HCT116 (cell line): ENCODE data around the gene RAVER2. TPM values are rescaled to one million over a fixed set of nuclear protein-coding genes. Genes with fewer than 3 reads are reported as not detected.
"Not testable (repeated sequence)": the region's sequence is repeated elsewhere in the genome, so short reads cannot be mapped to it uniquely, and the experiment has no call there.

Source experiments
- ATAC-seq: fragments of 200-7000 bp; cut with Tn5 transposase; 2 replicates; pipeline ENCODE4 v1.9.1; 2020; ENCODE audit warnings: mild to moderate bottlenecking, moderate library complexity
- BruUV-seq: library from RNA; stranded (reverse); fragments of 400-500 nt; replicated peaks from 2 replicates; lab custom pipeline; 2021; lab: Mats Ljungman, UMichigan
- CTCF ChIA-PET: fragments of 300-600 bp; sonication (Branson Sonifier 250); formaldehyde crosslinking; loops from one replicate; lab custom pipeline; 2021; ENCODE audit warnings: antibody characterized with exemption; lab: Charles Lee
- POLR2A ChIA-PET: fragments of 300-600, 350-600 bp; sonication (Branson Sonifier 250); formaldehyde crosslinking; loops from one replicate; lab custom pipeline; 2021; ENCODE audit warnings: antibody characterized with exemption; lab: Charles Lee
- RAD21 ChIA-PET, 2 experiments: fragments of 300-600 bp; sonication (Branson Sonifier 250); formaldehyde crosslinking; loops; one replicate each; lab custom pipeline; 2023; ENCODE audit warnings: low total read pairs in 2 of 2; ENCODE audit not compliant: uncharacterized antibody in 2 of 2, unreplicated experiment in 2 of 2, low non-redundant PET in 1 of 2; lab: Charles Lee
- DNase-seq: peaks from one replicate; pipeline ENCODE4 v3.0.0-alpha.2; 2010; ENCODE audit warnings: low read depth, low spot score
- H2AFZ ChIP-seq: fragments of 200-600 bp; shearing (Covaris generic), sonication (generic); 2 replicates; pipeline ENCODE4 v1.6.1; 2017; ENCODE audit warnings: low read depth, mixed run types, mixed read lengths, antibody characterized with exemption, low read length; ENCODE audit not compliant: poor library complexity, severe bottlenecking
- H3K27ac ChIP-seq: 2 replicates; pipeline ENCODE4 v1.5.1; 2012; ENCODE audit warnings: low read depth, low read length
- H3K27me3 ChIP-seq: fragments of 200-600 bp; sonication (generic); 2 replicates; pipeline ENCODE4 v1.6.1; 2016; ENCODE audit warnings: mixed run types, low read length, mixed read lengths; ENCODE audit not compliant: insufficient read depth
- H3K36me3 ChIP-seq, 2 experiments: fragments of 200-500 bp in 1 of 2; fragments of 200-600 bp in 1 of 2; sonication (Bioruptor generic) in 1 of 2; sonication (generic) in 1 of 2; 2 replicates each; pipeline versions ENCODE4 v1.5.1 to v1.6.1; 2014 to 2016; ENCODE audit warnings: low read length in 2 of 2, inconsistent platforms in 1 of 2, mixed read lengths in 1 of 2, mixed run types in 1 of 2; ENCODE audit not compliant: insufficient read depth in 2 of 2, control insufficient read depth in 1 of 2
- H3K4me1 ChIP-seq, 2 experiments: fragments of 200-600 bp in 1 of 2; sonication (generic) in 1 of 2; 2 replicates each; pipeline versions ENCODE4 v1.5.1 to v1.6.1; 2012 to 2017; ENCODE audit warnings: low read length in 2 of 2, inconsistent platforms in 1 of 2, mild to moderate bottlenecking in 1 of 2, mixed read lengths in 1 of 2, mixed run types in 1 of 2, moderate library complexity in 1 of 2; ENCODE audit not compliant: insufficient read depth in 2 of 2, control insufficient read depth in 1 of 2
- H3K4me2 ChIP-seq: fragments of 200-600 bp; sonication (generic); 2 replicates; pipeline ENCODE4 v1.6.1; 2017; ENCODE audit warnings: mixed run types, low read length, mixed read lengths
- H3K4me3 ChIP-seq, 2 experiments: fragments of 200-600 bp in 1 of 2; sonication (generic) in 1 of 2; replicated peaks in 1 of 2; 2 replicates each; pipeline ENCODE4 v1.5.1; 2011 to 2016; ENCODE audit warnings: low read length in 2 of 2, control low read depth in 1 of 2, low read depth in 1 of 2, mild to moderate bottlenecking in 1 of 2, mixed read lengths in 1 of 2, mixed run types in 1 of 2
- H3K79me2 ChIP-seq: fragments of 200-600 bp; sonication (generic); 2 replicates; pipeline ENCODE4 v1.6.1; 2017; ENCODE audit warnings: mild to moderate bottlenecking, mixed run types, low read length, moderate library complexity, mixed read lengths; ENCODE audit not compliant: insufficient read depth
- H3K9ac ChIP-seq: fragments of 200-600 bp; sonication (generic); 2 replicates; pipeline ENCODE4 v1.6.1; 2016; ENCODE audit warnings: low read length, mixed read lengths
- H3K9me2 ChIP-seq: fragments of 200-600 bp; sonication (generic), shearing (Covaris generic); 2 replicates; pipeline ENCODE4 v1.6.1; 2017; ENCODE audit warnings: mixed run types, mild to moderate bottlenecking, moderate library complexity; ENCODE audit not compliant: insufficient read depth
- H3K9me3 ChIP-seq, 2 experiments: fragments of 200-500 bp in 1 of 2; fragments of 200-600 bp in 1 of 2; sonication (Bioruptor generic) in 1 of 2; sonication (generic) in 1 of 2; 2 replicates each; pipeline ENCODE4 v1.6.1; 2014 to 2017; ENCODE audit warnings: low read length in 2 of 2, mixed read lengths in 2 of 2, inconsistent platforms in 1 of 2, low read depth in 1 of 2, mild to moderate bottlenecking in 1 of 2, mixed run types in 1 of 2, moderate library complexity in 1 of 2; ENCODE audit not compliant: control insufficient read depth in 1 of 2, insufficient read depth in 1 of 2
- H4K20me1 ChIP-seq: fragments of 200-600 bp; sonication (generic), shearing (Covaris generic); 2 replicates; pipeline ENCODE4 v1.6.1; 2017; ENCODE audit warnings: mixed run types, mild to moderate bottlenecking, moderate library complexity; ENCODE audit not compliant: insufficient read depth
- CBX3 ChIP-seq: IDR thresholded peaks from 2 replicates; pipeline ENCODE4 v1.6.1; 2012; ENCODE audit warnings: low read depth
- CEBPB ChIP-seq: IDR thresholded peaks from 2 replicates; pipeline ENCODE4 v1.6.1; 2012; ENCODE audit warnings: low read depth
- ELF1 ChIP-seq: IDR thresholded peaks from 2 replicates; pipeline ENCODE4 v1.6.1; 2012; ENCODE audit warnings: low read depth, borderline replicate concordance
- EZH2 ChIP-seq: fragments of 200-600 bp; sonication (generic); IDR thresholded peaks from 2 replicates; pipeline ENCODE4 v1.6.1; 2017; ENCODE audit warnings: antibody characterized with exemption, mixed run types
- FOSL1 ChIP-seq: IDR thresholded peaks from 2 replicates; pipeline ENCODE4 v1.6.1; 2012; ENCODE audit warnings: low read depth
- JUND ChIP-seq: IDR thresholded peaks from 2 replicates; pipeline ENCODE4 v1.6.1; 2012
- POLR2A ChIP-seq: IDR thresholded peaks from 2 replicates; pipeline ENCODE4 v1.7.0; 2011; ENCODE audit warnings: borderline replicate concordance; ENCODE audit not compliant: insufficient read depth, insufficient read length; ENCODE audit errors: extremely low read depth
- TCF7L2 ChIP-seq: IDR thresholded peaks from 2 replicates; pipeline ENCODE4 v1.7.0; 2011; ENCODE audit warnings: borderline replicate concordance, inconsistent platforms; ENCODE audit not compliant: insufficient read depth, insufficient read length; ENCODE audit errors: extremely low read depth
- YY1 ChIP-seq: IDR thresholded peaks from 2 replicates; pipeline ENCODE4 v1.6.1; 2011; ENCODE audit warnings: low read length, low read depth, moderate library complexity, mild to moderate bottlenecking; ENCODE audit not compliant: insufficient replicate concordance; ENCODE audit errors: extremely low read depth
- ZFX ChIP-seq: fragments of 450-650 bp; IDR thresholded peaks from 2 replicates; pipeline ENCODE4 v1.6.1; 2017
- ZNF274 ChIP-seq: fragments of 200-500 bp; sonication (Bioruptor generic); IDR thresholded peaks from 2 replicates; pipeline ENCODE4 v1.6.1; 2014; ENCODE audit warnings: mild to moderate bottlenecking, low read depth, low read length, inconsistent platforms
- intact Hi-C: fragments of 100-400 bp; cut with micrococcal nuclease; formaldehyde crosslinking; loops from 2 replicates; pipeline ENCODE4 v1.10.0; 2022
- total RNA-seq: library from RNA; stranded (reverse); gene quantifications from one replicate; pipeline ENCODE4 v1.2.1, GENCODE V29; 2021; ENCODE audit not compliant: unreplicated experiment
- TF ChIP-seq, protein P1 (sequence below): IDR thresholded peaks from 2 replicates; pipeline ENCODE4 v1.6.1; 2012
- TF ChIP-seq, protein P2 (sequence below): IDR thresholded peaks from 2 replicates; pipeline ENCODE4 v1.6.1; 2012
- TF ChIP-seq, protein P3 (sequence below): IDR thresholded peaks from 2 replicates; pipeline ENCODE4 v1.6.1; 2012; ENCODE audit warnings: low read depth
- TF ChIP-seq, protein P4 (sequence below): IDR thresholded peaks from 2 replicates; pipeline ENCODE4 v1.6.1; 2011; ENCODE audit warnings: mild to moderate bottlenecking, low read length, moderate library complexity; ENCODE audit not compliant: insufficient replicate concordance; ENCODE audit errors: extremely low read depth

The RAVER2 gene
- total RNA-seq, 1 experiment from 2014 or later = 23.2 TPM

DNA sequence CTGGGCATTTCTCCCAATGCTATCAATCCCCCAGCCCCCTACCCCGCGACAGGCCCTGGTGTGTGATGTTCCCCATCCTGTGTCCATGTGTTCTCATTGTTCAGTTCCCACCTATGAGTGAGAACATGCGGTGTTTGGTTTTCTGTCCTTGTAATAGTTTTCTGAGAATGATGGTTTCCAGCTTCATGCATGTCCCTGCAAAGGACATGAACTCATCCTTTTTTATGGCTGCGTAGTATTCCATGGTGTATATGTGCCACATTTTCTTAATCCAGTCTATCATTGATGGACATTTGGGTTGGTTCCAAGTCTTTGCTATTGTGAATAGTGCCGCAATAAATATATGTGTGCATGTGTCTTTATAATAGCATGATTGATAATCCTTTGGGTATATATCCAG, 38.0 kb downstream of the RAVER2 start:
- H3K4me1 ChIP-seq, BruUV-seq, H2AFZ ChIP-seq, CTCF ChIA-PET, H3K9me3 ChIP-seq, DNase-seq, H3K27ac ChIP-seq, H3K9me2 ChIP-seq, H3K9ac ChIP-seq, POLR2A ChIA-PET, H4K20me1 ChIP-seq, RAD21 ChIA-PET, intact Hi-C loops, H3K27me3 ChIP-seq, H3K4me2 ChIP-seq, H3K36me3 ChIP-seq, H3K4me3 ChIP-seq, ATAC-seq, H3K79me2 ChIP-seq: not testable (repeated sequence)

DNA sequence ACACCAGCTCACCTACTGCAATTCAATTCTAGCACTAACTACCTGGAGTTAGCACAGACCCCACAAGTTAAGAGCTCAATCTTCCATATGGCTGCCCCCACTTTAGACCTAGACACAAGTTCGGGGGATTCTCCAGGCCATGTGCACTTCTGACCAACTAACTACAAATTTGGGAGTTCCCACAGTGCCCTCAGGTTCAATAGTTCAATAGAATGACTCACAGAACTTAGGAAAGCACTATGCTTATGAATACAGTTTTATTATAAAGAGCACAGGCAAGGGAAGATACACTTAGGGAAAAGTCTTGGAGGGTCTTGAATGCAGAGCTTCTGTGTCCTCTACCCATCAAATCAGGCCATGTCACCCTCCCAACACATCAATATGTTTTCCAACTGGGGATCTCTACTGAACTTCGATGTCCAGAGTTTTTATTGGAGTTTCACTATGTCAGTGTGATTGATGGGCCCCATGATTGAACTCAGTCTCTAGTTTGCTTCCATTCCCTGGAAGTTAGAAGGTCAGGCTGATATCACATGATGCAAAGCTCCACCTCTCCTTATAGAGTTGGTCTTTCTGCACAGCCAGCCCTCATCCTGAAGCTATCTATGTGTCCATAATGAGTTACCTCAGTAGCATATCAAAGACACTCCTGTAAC, 46.1 kb downstream of the RAVER2 start:
- no peak overlapping the region for H3K27ac ChIP-seq
- ATAC-seq (no peak), DNase-seq (no peak)
- peaks cover 0 to 14% of the 10 kb centered on the region in 2 experiments; a peak in 1 of 4 replicates for H3K36me3 ChIP-seq
- H3K9me2 ChIP-seq = no peaks in the 10 kb centered on the region
- BruUV-seq = no TSS peak
- POLR2A ChIA-PET = no interaction called here
- no peak overlapping the region for H2AFZ ChIP-seq
- CTCF ChIA-PET = no interaction called here
- intact Hi-C loops = no loop called here
- H3K4me3 ChIP-seq = no peak overlapping the region
- H3K27me3 ChIP-seq = no peaks in the 10 kb centered on the region
- no peak overlapping the region for H3K4me2 ChIP-seq
- RAD21 ChIA-PET = no interaction called here
- H3K4me1 ChIP-seq = no peaks in the 10 kb centered on the region
- no peaks in the 10 kb centered on the region for H3K9me3 ChIP-seq
- H3K79me2 ChIP-seq = peaks cover 13% of the 10 kb centered on the region; the same call in 1 of the 2 replicates
- H4K20me1 ChIP-seq = no peaks in the 10 kb centered on the region
- H3K9ac ChIP-seq = no peak overlapping the region
- TF ChIP-seq TCF7L2 = no peak
- TF ChIP-seq, protein P1, sequence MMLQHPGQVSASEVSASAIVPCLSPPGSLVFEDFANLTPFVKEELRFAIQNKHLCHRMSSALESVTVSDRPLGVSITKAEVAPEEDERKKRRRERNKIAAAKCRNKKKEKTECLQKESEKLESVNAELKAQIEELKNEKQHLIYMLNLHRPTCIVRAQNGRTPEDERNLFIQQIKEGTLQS = no peak
- no peak for TF ChIP-seq ZFX
- no peak for TF ChIP-seq YY1
- TF ChIP-seq FOSL1 = no peak
- no peak for TF ChIP-seq ZNF274
- no peak for TF ChIP-seq CEBPB
- no peak for TF ChIP-seq CBX3
- TF ChIP-seq POLR2A = no peak
- TF ChIP-seq, protein P2, sequence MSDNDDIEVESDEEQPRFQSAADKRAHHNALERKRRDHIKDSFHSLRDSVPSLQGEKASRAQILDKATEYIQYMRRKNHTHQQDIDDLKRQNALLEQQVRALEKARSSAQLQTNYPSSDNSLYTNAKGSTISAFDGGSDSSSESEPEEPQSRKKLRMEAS = no peak
- no peak for TF ChIP-seq ELF1
- TF ChIP-seq, protein P3, sequence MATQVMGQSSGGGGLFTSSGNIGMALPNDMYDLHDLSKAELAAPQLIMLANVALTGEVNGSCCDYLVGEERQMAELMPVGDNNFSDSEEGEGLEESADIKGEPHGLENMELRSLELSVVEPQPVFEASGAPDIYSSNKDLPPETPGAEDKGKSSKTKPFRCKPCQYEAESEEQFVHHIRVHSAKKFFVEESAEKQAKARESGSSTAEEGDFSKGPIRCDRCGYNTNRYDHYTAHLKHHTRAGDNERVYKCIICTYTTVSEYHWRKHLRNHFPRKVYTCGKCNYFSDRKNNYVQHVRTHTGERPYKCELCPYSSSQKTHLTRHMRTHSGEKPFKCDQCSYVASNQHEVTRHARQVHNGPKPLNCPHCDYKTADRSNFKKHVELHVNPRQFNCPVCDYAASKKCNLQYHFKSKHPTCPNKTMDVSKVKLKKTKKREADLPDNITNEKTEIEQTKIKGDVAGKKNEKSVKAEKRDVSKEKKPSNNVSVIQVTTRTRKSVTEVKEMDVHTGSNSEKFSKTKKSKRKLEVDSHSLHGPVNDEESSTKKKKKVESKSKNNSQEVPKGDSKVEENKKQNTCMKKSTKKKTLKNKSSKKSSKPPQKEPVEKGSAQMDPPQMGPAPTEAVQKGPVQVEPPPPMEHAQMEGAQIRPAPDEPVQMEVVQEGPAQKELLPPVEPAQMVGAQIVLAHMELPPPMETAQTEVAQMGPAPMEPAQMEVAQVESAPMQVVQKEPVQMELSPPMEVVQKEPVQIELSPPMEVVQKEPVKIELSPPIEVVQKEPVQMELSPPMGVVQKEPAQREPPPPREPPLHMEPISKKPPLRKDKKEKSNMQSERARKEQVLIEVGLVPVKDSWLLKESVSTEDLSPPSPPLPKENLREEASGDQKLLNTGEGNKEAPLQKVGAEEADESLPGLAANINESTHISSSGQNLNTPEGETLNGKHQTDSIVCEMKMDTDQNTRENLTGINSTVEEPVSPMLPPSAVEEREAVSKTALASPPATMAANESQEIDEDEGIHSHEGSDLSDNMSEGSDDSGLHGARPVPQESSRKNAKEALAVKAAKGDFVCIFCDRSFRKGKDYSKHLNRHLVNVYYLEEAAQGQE = no peak
- TF ChIP-seq, protein P4, sequence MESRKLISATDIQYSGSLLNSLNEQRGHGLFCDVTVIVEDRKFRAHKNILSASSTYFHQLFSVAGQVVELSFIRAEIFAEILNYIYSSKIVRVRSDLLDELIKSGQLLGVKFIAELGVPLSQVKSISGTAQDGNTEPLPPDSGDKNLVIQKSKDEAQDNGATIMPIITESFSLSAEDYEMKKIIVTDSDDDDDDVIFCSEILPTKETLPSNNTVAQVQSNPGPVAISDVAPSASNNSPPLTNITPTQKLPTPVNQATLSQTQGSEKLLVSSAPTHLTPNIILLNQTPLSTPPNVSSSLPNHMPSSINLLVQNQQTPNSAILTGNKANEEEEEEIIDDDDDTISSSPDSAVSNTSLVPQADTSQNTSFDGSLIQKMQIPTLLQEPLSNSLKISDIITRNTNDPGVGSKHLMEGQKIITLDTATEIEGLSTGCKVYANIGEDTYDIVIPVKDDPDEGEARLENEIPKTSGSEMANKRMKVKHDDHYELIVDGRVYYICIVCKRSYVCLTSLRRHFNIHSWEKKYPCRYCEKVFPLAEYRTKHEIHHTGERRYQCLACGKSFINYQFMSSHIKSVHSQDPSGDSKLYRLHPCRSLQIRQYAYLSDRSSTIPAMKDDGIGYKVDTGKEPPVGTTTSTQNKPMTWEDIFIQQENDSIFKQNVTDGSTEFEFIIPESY = no peak
- no peak for TF ChIP-seq JUND
- TF ChIP-seq EZH2 = no peak
